Measurements from ENCODE around the gene IQGAP3.

DNA sequence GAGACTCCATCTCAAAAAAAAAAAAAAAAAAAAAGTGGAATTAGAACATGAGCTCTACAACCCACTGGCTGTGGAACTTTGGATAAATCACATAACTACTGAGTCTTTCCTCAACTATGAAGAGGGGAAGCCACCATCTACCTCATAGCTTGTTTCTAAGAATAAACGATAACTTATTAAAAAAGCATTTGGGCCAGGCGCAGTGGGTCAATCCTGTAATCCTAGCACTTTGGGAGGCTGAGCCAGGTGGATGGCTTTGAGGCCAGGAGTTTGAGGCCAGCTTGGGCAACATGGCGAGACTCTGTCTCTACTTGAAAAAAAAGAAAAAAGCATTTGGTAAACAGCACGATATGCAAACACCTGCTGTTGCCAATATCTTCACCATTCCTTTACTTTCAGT is 40.0 kb downstream of the IQGAP3 start:
- TF ChIP-seq POLR2A (IDR thresholded peaks at IDR 0.05) = no peak
- TF ChIP-seq, protein P1, sequence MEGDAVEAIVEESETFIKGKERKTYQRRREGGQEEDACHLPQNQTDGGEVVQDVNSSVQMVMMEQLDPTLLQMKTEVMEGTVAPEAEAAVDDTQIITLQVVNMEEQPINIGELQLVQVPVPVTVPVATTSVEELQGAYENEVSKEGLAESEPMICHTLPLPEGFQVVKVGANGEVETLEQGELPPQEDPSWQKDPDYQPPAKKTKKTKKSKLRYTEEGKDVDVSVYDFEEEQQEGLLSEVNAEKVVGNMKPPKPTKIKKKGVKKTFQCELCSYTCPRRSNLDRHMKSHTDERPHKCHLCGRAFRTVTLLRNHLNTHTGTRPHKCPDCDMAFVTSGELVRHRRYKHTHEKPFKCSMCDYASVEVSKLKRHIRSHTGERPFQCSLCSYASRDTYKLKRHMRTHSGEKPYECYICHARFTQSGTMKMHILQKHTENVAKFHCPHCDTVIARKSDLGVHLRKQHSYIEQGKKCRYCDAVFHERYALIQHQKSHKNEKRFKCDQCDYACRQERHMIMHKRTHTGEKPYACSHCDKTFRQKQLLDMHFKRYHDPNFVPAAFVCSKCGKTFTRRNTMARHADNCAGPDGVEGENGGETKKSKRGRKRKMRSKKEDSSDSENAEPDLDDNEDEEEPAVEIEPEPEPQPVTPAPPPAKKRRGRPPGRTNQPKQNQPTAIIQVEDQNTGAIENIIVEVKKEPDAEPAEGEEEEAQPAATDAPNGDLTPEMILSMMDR (IDR thresholded peaks at IDR 0.05) = no peak
